Activated CD4-positive, alpha-beta T cell treated with anti-CD3 and anti-CD28 coated beads, Interleukin-2, amount 50 U/mL, for 4 hours (primary cell): ENCODE data around the gene NR2F6.

Experiments
- DNase-seq, 2 experiments: peaks; one replicate each; pipeline ENCODE4 v3.0.0-alpha.2; 2020

The NR2F6 gene

GRCh38 chr19:17263712-17264640, 18.3 kb upstream of the NR2F6 start:
- no peak for DNase-seq

DNA sequence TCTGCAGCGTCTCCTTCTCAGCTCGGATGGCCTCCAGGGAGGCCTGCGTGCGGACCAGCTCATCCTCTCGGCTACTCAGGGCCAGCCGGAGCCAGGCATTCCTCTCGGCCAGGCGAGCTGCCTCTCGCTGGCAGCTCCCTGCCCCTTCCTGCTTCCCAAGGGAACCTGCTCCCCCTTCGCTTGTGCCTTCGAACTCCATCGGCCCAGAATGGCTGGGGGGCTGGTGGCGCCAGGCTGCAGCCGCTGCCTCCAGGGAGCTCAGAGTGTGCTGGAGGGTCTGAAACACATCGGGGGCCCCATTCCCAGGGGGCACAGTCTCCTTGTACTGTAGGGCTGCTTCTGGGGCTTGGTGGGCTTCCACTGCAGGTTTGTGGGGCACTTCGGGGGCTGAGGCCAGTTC, 16.8 kb upstream of the NR2F6 start:
- DNase-seq = no peak

GRCh38 chr19:17260842-17261325, 15.2 kb upstream of the NR2F6 start:
- DNase-seq = peak; percentile 88

GRCh38 chr19:17259934-17260333, 14.2 kb upstream of the NR2F6 start:
- no peak for DNase-seq

DNA sequence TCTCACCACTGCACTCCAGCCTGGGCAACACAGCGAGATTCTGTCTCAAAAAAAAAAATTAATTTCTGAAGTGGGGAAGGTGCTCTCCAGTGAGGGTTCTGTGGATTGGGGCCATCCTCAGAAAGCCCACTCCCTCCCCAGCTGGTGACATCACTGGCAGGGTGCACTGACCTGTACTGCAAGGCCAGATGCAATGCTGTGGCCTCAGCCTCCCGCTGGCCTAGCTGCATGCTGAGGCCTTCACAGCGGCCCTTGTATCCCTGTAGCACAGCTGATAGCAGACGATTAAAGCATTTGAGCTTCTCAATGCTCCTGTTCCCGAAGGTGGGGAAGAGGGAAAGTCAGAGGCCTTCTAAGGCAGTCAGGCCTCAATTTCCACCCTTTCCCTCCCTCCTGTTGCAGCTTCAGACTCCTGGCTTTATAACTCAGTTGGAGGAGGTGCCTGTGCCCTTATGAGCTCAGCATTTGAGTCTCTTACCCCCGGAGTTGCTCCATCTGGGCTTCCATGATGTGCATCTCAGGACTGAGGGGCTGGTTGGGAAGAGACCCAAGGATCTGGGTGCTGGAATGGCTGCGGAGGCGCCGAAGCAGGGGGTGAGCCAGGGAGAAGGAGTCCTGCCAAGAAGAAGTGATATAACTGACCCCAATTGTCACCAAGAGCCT, 13.5 kb upstream of the NR2F6 start:
- no peak for DNase-seq

DNA sequence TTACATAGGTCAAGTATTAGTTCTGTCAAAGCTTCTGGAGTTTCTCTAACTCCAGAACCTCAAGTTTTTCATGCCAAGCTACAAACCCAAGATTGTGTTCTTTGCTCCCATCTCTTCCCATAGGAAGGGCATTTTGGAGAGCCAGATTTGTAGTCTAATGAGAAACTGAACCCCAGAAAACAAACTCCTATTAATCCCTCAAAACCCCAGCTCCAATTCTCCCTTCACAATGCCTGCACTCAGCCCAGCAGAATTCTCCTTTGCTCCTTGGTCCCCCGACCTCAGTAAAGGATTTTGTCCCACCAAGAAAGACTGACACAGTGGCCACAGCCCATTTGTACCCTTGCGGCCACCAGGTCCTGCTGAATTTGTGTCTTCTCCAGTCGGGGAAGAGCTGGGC, 10.4 kb upstream of the NR2F6 start:
- DNase-seq = no peak

- no peak for DNase-seq
These were observed 9.5 kb upstream of the NR2F6 start for GRCh38 chr19:17255150-17255621.

DNA sequence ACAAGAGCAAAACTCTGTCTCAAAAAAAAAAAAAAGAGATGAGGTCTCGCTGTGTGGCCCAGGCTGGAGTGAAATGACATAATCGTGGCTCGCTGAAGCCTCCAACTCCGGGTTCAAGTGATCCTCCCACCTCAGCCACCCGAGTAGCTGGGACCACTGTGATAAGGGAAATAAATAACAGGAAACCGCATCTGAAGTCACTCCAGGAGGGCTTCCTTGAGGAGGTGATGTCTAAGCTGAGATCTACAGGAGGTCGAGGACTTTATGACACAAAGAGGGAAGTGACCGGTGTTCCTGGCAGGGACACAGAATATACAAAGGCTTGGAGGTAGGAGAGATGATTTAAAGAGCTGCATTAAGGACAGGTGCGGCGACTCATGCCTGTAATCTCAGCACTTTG, 8.9 kb upstream of the NR2F6 start:
- no peak for DNase-seq

DNA sequence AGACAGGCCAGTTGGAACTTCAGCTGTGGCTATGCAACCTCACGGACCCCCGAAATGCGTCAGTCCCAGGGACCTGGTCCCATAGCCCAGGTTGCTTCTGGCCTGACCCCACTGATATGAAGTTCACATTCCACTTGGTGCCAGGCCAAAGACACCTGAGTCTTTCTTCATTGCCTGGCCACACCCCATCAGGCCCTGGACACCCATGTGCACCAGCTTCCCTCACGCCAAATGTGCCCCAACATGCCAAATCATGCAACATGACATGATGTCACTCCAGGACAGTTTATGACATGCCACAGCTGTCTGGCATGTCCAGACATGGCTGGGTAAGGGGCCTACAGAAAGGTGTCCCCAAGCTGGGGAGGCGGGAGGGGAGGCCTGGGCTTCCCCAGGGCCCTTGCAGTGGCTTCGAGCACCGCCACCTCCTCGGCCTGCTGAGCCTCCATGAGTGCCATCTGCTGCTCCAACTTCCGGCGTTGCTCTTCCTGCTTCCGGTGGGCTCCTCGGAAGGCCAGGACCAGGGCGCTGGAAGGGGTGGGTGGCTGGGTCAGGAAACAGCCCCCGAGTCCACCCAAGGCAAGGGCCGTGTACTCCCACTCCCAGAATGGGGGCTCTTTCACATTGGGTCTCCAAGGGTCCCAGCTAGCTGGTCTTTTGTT, 4.3 kb upstream of the NR2F6 start:
- no peak for DNase-seq

- DNase-seq = no peak
These were observed 2.5 kb upstream of the NR2F6 start for GRCh38 chr19:17248011-17248776.

DNA sequence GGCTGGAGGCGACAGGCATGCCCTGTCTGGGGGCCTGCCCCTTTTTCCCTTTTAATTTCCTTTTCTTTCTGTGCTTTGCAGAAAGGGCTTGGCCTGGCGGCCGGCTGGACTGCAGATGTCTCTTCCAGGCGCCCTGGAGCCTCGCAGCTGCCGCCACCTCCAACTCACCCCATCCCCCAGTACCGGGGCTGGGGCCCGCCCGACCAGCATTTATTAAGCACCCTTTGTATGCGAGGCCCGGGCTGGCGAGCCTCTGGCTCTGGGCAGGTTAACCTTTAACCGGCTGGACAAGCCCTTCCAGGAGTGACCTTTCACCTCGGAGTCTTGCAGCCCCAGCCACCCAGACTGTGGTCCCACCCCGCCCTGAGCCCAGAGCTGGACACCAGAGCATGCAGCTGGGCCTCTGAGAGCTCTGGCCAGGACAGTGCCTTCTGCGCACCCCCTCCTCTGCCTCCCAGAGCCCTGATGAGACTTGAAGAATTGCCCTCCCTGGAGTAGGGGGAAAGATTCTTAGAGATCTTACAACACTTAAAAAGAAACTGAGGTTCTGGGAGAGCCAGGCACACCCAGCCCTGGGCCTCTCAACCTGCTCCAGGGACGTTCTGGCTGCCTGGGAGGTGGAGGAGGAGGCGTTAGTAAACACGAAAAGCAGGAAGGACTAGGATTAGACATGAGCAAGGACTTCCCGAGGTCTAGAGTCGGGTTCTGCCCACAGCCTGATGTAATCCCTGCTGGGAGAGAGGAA, 1.1 kb upstream of the NR2F6 start:
- no peak for DNase-seq

GRCh38 chr19:17244618-17245534, 843 bp downstream of the NR2F6 start:
- no peak for DNase-seq

DNA sequence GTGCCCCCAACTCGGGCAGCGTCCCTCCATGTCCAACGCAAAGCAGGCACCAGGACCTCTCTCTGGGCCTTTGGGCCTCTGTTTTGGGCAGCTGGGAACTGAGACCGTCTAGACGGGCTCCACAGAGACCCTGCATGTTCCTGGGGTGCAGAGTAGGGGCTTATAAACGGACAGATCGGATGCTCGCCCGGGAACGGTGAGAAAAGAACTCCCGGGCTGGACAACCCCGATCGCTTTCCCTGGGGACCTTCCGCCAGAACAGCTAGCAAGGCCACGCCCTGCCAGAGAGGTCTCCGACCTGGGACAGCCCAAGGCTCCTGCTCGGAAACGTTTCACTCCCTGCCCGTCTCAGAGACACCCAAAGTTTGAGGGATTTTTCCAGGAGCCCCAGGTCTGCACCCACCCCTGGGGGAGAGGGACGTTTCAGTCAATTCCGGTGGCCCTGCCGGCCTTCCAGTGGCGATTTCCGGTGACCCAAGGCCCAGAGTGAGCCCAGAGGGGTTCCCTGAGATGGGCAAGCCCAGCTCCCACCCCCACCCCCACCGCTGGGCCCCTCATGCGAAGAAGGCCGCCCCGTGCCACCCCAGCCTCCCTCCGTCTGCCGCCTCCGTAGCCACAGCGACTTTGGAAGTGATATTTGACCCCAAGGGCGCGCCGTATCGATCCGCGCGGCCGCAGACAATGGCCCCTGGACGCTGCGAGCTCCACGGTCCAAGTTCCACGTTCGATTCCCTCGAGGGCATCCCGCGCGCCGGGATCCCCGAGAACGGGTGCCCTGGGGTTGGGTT, 1.7 kb downstream of the NR2F6 start:
- DNase-seq = no peak

- no peak for DNase-seq
These were observed 2.4 kb downstream of the NR2F6 start for GRCh38 chr19:17243211-17243829.

DNA sequence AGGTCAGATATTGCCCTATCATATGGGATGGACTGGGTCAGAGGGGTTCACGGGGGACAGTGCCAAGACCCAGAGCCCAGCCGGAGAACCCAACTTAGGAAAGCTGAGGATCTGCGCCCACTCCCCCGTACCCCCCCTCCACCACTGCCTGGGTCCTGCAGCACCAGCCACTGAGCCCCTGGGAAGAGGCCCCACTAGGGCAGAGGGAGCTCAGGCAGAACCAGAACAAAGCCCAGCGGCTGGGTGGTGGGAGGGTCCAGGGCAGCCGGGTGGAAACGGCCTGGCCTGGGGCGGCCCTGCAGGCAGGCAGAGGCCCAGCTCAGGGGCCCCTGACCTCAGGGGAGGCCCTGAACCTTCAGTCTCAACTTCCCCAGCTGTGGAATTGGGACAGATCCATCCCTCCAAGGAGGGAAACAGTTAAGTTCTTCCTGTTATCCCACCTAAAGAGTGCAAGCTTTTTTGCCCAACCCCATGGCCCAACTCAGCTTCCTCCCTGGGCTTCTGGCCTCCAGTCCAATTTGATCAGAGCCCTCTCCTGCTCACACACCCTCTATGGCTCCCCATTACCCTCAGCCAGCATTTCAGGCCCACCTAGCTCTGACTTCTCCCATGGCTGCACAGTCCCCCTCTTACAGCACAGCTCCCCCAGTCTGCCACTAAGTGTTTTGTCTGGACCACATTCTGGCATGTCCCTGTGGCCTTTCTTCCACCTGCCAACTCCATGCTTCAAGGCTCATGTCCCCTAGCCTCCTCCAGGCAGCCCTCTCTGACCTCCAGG, 3.1 kb downstream of the NR2F6 start:
- no peak for DNase-seq

DNA sequence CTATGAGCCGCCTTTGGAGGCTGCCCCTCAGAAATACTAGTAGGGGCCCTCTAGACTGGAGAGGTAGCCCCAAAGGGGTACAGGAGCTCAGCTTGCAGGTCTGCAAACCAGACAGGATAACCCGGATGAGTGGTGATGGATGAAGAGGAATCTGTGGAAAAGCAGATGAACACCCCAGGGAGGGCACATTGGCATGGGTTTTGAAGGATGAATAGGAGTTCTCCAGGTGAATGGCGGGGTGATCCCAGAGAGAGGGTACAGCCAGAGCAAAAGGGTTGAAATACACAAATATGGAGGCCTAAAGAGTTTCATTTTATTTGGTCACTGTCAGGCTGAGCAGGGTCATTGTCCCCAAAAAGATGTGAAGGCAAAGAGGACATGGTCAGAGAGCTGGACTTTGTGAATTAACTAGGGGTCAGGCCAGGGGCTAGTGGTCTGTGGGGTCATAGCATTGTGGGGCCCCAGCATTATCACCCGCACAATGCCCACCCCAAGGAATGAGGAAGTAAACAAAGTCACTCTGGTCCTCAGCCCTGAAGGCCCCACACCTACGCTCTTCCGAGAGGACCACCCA, 4.8 kb downstream of the NR2F6 start:
- no peak for DNase-seq

DNA sequence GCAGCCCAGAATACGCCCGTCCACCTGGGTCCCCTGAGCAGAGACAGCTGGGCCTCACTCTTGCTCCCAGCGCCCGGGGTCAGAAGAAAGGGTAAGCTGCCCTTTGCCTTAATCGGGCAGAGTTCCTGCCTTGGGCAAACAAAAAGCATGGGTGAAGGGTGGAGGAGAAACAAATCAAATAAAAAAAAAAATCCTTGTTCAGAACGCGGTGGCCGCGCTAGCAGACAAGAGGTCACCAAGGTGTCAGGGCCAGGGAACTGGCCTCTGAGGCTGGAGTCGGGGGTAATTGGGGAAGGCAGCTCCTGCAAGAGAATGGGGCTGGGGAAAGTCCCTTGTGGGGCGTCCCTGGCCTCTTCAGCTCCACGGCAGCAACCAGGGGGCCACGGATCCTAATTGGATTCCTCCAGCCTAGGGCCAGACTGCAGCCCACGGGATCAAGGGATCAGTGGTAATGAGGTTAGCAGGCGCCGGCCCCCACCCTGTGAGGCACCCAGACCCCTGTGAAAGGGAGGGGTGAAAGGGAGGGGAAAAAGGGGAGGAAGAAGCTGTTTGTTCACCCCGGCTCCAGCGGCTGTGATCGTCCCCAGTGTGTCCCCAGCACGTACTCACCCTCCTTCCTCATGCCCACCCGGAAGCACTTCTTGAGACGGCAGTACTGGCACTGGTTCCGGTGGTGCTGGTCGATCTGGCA, 5.5 kb downstream of the NR2F6 start:
- DNase-seq = no peak
